ENCODE results near the gene LRG1.

DNA sequence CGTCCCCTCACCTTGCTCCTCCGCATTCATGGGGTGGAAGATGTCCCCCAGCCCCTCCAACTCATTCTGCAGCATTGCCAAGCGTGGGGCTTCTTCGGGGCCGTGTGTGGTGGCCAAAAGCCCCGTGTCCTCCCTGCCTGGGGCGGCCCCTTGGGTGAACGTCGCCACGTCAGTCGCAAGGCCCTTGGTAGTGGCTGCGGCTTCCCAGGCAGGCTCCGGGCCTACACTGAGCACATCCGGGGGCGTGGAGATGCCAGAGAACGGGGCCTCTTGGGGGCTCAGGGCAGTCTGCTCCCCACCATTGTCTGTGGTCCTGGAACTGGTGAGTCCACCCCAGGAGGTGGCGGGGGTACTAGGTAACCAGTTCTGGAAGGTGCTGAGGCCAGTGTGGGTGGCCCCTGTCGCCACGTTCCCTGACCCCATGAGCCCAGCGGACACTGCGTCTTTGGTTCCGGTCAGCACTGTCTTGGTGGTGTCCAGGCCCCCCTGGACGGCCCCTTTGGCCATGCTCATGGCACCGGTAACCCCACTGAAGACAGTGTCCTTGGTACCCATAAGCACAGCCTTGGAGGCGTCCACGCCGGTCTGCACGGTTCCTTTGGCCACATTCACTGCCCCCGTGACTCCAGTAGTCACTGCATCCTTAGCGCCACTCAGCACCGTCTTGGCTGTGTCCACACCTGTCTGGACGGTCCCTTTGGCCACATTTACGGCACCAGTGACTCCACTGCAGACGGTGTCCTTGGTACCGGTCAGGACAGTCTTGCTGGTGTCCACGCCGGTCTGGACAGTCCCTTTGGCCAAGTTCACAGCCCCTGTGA lies 29.2 kb downstream of the LRG1 start:
- TF ChIP-seq, protein P1, sequence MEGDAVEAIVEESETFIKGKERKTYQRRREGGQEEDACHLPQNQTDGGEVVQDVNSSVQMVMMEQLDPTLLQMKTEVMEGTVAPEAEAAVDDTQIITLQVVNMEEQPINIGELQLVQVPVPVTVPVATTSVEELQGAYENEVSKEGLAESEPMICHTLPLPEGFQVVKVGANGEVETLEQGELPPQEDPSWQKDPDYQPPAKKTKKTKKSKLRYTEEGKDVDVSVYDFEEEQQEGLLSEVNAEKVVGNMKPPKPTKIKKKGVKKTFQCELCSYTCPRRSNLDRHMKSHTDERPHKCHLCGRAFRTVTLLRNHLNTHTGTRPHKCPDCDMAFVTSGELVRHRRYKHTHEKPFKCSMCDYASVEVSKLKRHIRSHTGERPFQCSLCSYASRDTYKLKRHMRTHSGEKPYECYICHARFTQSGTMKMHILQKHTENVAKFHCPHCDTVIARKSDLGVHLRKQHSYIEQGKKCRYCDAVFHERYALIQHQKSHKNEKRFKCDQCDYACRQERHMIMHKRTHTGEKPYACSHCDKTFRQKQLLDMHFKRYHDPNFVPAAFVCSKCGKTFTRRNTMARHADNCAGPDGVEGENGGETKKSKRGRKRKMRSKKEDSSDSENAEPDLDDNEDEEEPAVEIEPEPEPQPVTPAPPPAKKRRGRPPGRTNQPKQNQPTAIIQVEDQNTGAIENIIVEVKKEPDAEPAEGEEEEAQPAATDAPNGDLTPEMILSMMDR (IDR thresholded peaks at IDR 0.05): no peak
- TF ChIP-seq POLR2A (IDR thresholded peaks at IDR 0.05; ENCODE audit: low read depth): no peak
- TF ChIP-seq POLR2AphosphoS5 (IDR thresholded peaks at IDR 0.05): no peak
